ENCODE measurements around the gene FRAT1.

FRAT1 gene

GRCh38 chr10:97292862-97293198 is 26.2 kb upstream of the FRAT1 start:
- 0% methylated on average over 1 of the region's 3 CpGs for WGBS (ENCODE audit: insufficient coverage)
- POLR2A ChIA-PET: no interaction called here
- CTCF ChIA-PET: interaction anchor here (1.4 to 1.5 kb wide), 2 partner anchors 18 to 27 kb away, joined by 3 to 7 read pairs; partner anchors contain the start of gene FRAT1

GRCh38 chr10:97297556-97298222 is 21.4 kb upstream of the FRAT1 start:
- H3K36me3 ChIP-seq (ENCODE audit: control insufficient read depth in 4 of 4, insufficient read depth in 4 of 4, low read length in 3 of 4): no peaks in the 10 kb centered on the region
- H3K4me1 ChIP-seq (ENCODE audit: control extremely low read depth in 1 of 4, control insufficient read depth in 4 of 4, insufficient read depth in 4 of 4, low read length in 3 of 4): no peaks in the 10 kb centered on the region
- peak in 1 of 3 donors; percentile 38 for DNase-seq
- H3K9me3 ChIP-seq (ENCODE audit: control extremely low read depth in 1 of 5, control insufficient read depth in 4 of 5, insufficient read depth in 2 of 5, low read depth in 1 of 5, low read length in 4 of 5): no peaks in the 10 kb centered on the region
- ChIA-PET POLR2A (no interaction called here), CTCF (no interaction called here)
- no peak overlapping the region for H3K27ac ChIP-seq (ENCODE audit: insufficient read depth in 1 of 2, low read depth in 1 of 2, low read length in 2 of 2, poor library complexity in 1 of 2, severe bottlenecking in 2 of 2)
- H3K27me3 ChIP-seq (replicated peaks in 2 of 5; ENCODE audit: control insufficient read depth in 4 of 5, insufficient read depth in 5 of 5, low read length in 4 of 5): no peaks in the 10 kb centered on the region
- WGBS (ENCODE audit: insufficient coverage): 95% methylated on average over 8 of the region's 8 CpGs
- no peak overlapping the region for H3K4me3 ChIP-seq (ENCODE audit: control insufficient read depth in 1 of 7, extremely low read depth in 1 of 7, insufficient read depth in 4 of 7, low read depth in 2 of 7, low read length in 6 of 7)

More at GRCh38 chr10:97292862-97293198, 26.2 kb upstream of the FRAT1 start:
- Histone ChIP-seq H3K4me3 (ENCODE audit: control insufficient read depth in 1 of 7, extremely low read depth in 1 of 7, insufficient read depth in 4 of 7, low read depth in 2 of 7, low read length in 6 of 7) (peak overlapping the region in 4 of 7 experiments; percentile 93 to 99 (median 95)), H3K27ac (ENCODE audit: insufficient read depth in 1 of 2, low read depth in 1 of 2, low read length in 2 of 2, poor library complexity in 1 of 2, severe bottlenecking in 2 of 2) (no peak overlapping the region), H3K27me3 (replicated peaks in 2 of 5; ENCODE audit: control insufficient read depth in 4 of 5, insufficient read depth in 5 of 5, low read length in 4 of 5) (no peaks in the 10 kb centered on the region), H3K36me3 (ENCODE audit: control insufficient read depth in 4 of 4, insufficient read depth in 4 of 4, low read length in 3 of 4) (no peaks in the 10 kb centered on the region), H3K4me1 (ENCODE audit: control extremely low read depth in 1 of 4, control insufficient read depth in 4 of 4, insufficient read depth in 4 of 4, low read length in 3 of 4) (peaks cover 5 to 9% (median 7%) of the 10 kb centered on the region in 4 experiments), H3K9me3 (ENCODE audit: control extremely low read depth in 1 of 5, control insufficient read depth in 4 of 5, insufficient read depth in 2 of 5, low read depth in 1 of 5, low read length in 4 of 5) (no peaks in the 10 kb centered on the region)
- DNase-seq: no peak

GRCh38 chr10:97298223-97298571 is 20.9 kb upstream of the FRAT1 start:
- DNase-seq: no peak
- Histone ChIP-seq H3K9me3 (ENCODE audit: control extremely low read depth in 1 of 5, control insufficient read depth in 4 of 5, insufficient read depth in 2 of 5, low read depth in 1 of 5, low read length in 4 of 5) (no peaks in the 10 kb centered on the region), H3K4me1 (ENCODE audit: control extremely low read depth in 1 of 4, control insufficient read depth in 4 of 4, insufficient read depth in 4 of 4, low read length in 3 of 4) (no peaks in the 10 kb centered on the region), H3K36me3 (ENCODE audit: control insufficient read depth in 4 of 4, insufficient read depth in 4 of 4, low read length in 3 of 4) (no peaks in the 10 kb centered on the region), H3K27ac (ENCODE audit: insufficient read depth in 1 of 2, low read depth in 1 of 2, low read length in 2 of 2, poor library complexity in 1 of 2, severe bottlenecking in 2 of 2) (no peak overlapping the region), H3K4me3 (ENCODE audit: control insufficient read depth in 1 of 7, extremely low read depth in 1 of 7, insufficient read depth in 4 of 7, low read depth in 2 of 7, low read length in 6 of 7) (no peak overlapping the region), H3K27me3 (replicated peaks in 2 of 5; ENCODE audit: control insufficient read depth in 4 of 5, insufficient read depth in 5 of 5, low read length in 4 of 5) (no peaks in the 10 kb centered on the region)
- no CpG with 5 or more reads among the region's 3 CpGs for WGBS (ENCODE audit: insufficient coverage)
- ChIA-PET POLR2A (no interaction called here), CTCF (no interaction called here)

DNA sequence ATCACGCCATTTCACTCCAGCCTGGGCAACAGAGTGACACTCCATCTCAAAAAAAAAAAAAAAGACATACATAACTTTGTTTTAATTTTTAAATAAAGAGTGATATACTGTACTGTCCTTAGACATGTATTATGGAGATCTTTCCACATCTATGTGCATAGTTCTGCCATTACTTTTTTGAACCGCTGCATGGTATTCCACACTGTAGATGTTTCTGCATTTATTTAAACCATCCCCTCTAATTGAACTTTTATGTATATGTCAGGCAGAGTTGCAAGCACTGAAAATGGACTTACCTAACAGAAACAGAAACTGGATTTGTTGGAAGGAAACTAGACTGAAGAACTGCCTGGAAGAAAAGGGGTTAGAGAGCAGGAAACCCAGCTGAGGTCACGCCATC is 18.1 kb upstream of the FRAT1 start:
- H3K9me3 ChIP-seq (ENCODE audit: control extremely low read depth in 1 of 5, control insufficient read depth in 4 of 5, insufficient read depth in 2 of 5, low read depth in 1 of 5, low read length in 4 of 5): no peaks in the 10 kb centered on the region
- H3K4me1 ChIP-seq (ENCODE audit: control extremely low read depth in 1 of 4, control insufficient read depth in 4 of 4, insufficient read depth in 4 of 4, low read length in 3 of 4): no peaks in the 10 kb centered on the region
- CTCF ChIA-PET: no interaction called here
- H3K4me3 ChIP-seq (ENCODE audit: control insufficient read depth in 1 of 7, extremely low read depth in 1 of 7, insufficient read depth in 4 of 7, low read depth in 2 of 7, low read length in 6 of 7): no peak overlapping the region
- POLR2A ChIA-PET: no interaction called here
- no peak for DNase-seq
- no peaks in the 10 kb centered on the region for H3K36me3 ChIP-seq (ENCODE audit: control insufficient read depth in 4 of 4, insufficient read depth in 4 of 4, low read length in 3 of 4)
- no peak overlapping the region for H3K27ac ChIP-seq (ENCODE audit: insufficient read depth in 1 of 2, low read depth in 1 of 2, low read length in 2 of 2, poor library complexity in 1 of 2, severe bottlenecking in 2 of 2)
- WGBS (ENCODE audit: insufficient coverage): no CpG with 5 or more reads among the region's 3 CpGs
- no peaks in the 10 kb centered on the region for H3K27me3 ChIP-seq (replicated peaks in 2 of 5; ENCODE audit: control insufficient read depth in 4 of 5, insufficient read depth in 5 of 5, low read length in 4 of 5)

DNA sequence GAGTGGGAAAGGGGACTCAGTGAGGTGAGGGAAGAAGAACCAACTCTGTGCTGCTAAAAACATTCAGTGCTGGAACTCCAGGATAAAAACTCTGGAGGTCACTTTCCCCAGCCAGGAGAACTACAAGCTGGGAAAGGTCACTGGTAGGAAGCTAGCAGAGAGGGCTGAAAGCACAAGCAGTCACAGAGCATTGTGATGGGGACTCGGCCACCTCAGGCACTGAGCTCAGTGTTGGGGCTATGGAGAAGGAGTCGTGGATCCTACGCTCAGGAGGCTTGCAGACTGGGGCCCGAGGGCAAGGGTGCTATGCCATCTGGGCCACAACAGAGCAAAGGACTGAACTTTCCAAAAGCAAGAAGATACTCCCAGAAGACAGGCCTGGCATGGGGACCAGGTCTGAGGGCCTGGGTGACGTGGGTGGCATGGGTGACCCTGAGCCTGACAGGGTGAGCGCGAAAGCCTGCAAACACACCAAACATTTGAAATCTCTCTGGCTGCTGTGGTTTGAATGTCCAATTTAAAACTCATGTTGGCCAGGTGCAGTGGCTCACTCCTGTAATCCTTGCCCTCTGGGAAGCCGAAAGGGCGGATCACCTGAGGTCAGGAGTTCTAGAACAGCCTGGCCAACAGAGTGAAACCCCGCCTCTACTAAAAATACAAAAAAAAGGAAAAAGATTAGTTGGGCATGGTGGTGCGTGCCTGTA is 16.8 kb upstream of the FRAT1 start:
- Histone ChIP-seq H3K4me3 (ENCODE audit: control insufficient read depth in 1 of 7, extremely low read depth in 1 of 7, insufficient read depth in 4 of 7, low read depth in 2 of 7, low read length in 6 of 7) (no peak overlapping the region), H3K27ac (ENCODE audit: insufficient read depth in 1 of 2, low read depth in 1 of 2, low read length in 2 of 2, poor library complexity in 1 of 2, severe bottlenecking in 2 of 2) (no peak overlapping the region), H3K36me3 (ENCODE audit: control insufficient read depth in 4 of 4, insufficient read depth in 4 of 4, low read length in 3 of 4) (no peaks in the 10 kb centered on the region), H3K4me1 (ENCODE audit: control extremely low read depth in 1 of 4, control insufficient read depth in 4 of 4, insufficient read depth in 4 of 4, low read length in 3 of 4) (no peaks in the 10 kb centered on the region), H3K9me3 (ENCODE audit: control extremely low read depth in 1 of 5, control insufficient read depth in 4 of 5, insufficient read depth in 2 of 5, low read depth in 1 of 5, low read length in 4 of 5) (no peaks in the 10 kb centered on the region), H3K27me3 (replicated peaks in 2 of 5; ENCODE audit: control insufficient read depth in 4 of 5, insufficient read depth in 5 of 5, low read length in 4 of 5) (no peaks in the 10 kb centered on the region)
- POLR2A ChIA-PET: no interaction called here
- CTCF ChIA-PET: no interaction called here
- 99% methylated on average over 8 of the region's 11 CpGs for WGBS (ENCODE audit: insufficient coverage)
- no peak for DNase-seq

DNA sequence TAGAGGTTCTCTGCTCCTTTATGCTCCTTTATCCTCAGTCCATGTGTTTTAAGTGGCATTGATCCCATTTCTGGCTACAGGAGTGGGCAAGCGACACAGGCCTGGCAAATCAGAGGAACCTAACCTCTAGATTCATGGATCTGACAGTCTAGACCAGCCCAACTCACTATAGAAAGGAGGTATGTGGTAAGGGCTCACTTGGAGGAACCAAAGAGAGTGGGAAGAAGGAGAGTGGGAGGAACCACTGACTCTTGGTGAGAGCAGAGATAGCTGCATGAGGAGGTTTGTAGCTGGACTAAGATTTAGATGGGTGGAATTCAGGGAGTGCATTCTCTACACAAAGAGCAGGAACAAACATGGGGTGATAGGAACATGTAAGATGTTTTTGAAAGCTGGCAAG is 11.6 kb upstream of the FRAT1 start:
- no peaks in the 10 kb centered on the region for H3K27me3 ChIP-seq (replicated peaks in 2 of 5; ENCODE audit: control insufficient read depth in 4 of 5, insufficient read depth in 5 of 5, low read length in 4 of 5)
- no peak for DNase-seq
- H3K4me1 ChIP-seq (ENCODE audit: control extremely low read depth in 1 of 4, control insufficient read depth in 4 of 4, insufficient read depth in 4 of 4, low read length in 3 of 4): no peaks in the 10 kb centered on the region
- no peak overlapping the region for H3K27ac ChIP-seq (ENCODE audit: insufficient read depth in 1 of 2, low read depth in 1 of 2, low read length in 2 of 2, poor library complexity in 1 of 2, severe bottlenecking in 2 of 2)
- no peaks in the 10 kb centered on the region for H3K36me3 ChIP-seq (ENCODE audit: control insufficient read depth in 4 of 4, insufficient read depth in 4 of 4, low read length in 3 of 4)
- H3K9me3 ChIP-seq (ENCODE audit: control extremely low read depth in 1 of 5, control insufficient read depth in 4 of 5, insufficient read depth in 2 of 5, low read depth in 1 of 5, low read length in 4 of 5): no peaks in the 10 kb centered on the region
- H3K4me3 ChIP-seq (ENCODE audit: control insufficient read depth in 1 of 7, extremely low read depth in 1 of 7, insufficient read depth in 4 of 7, low read depth in 2 of 7, low read length in 6 of 7): no peak overlapping the region
- ChIA-PET POLR2A (no interaction called here), CTCF (interaction anchor here (1.0 to 1.6 kb wide), 2 partner anchors 12 to 21 kb away, joined by 3 to 4 read pairs; partner anchors contain the start of gene FRAT1)
- WGBS (ENCODE audit: insufficient coverage): 100% methylated on average over 1 of the region's 1 CpG
